Gastroesophageal sphincter (tissue), 4 donors: Measurements from ENCODE around the gene DHX57. TPM values are rescaled to one million over a fixed set of nuclear protein-coding genes. Genes with fewer than 3 reads are reported as not detected.

Source experiments
- ATAC-seq: fragments of 150-250 bp; one replicate; pipeline ENCODE4 v1.9.1; 2016; ENCODE audit warnings: mild to moderate bottlenecking, moderate library complexity
- H3K27ac ChIP-seq, 4 donors: fragments of 200-600 bp; sonication (generic) in 3 of 4; 1 replicate in 3 of 4; 2 replicates in 1 of 4; pipeline ENCODE4 v1.5.1; 2016 to 2019
- H3K27me3 ChIP-seq: fragments of 200-600 bp; sonication (generic); one replicate; pipeline ENCODE4 v1.5.1; 2019
- H3K36me3 ChIP-seq, 2 donors: fragments of 200-600 bp; sonication (generic); one replicate each; pipeline ENCODE4 v1.5.1; 2019; ENCODE audit warnings: control low read depth in 1 of 2
- H3K4me1 ChIP-seq, 3 donors: fragments of 200-600 bp; sonication (generic); 1 replicate in 2 of 3; 2 replicates in 1 of 3; pipeline ENCODE4 v1.5.1; 2016 to 2019; ENCODE audit warnings: control low read depth in 2 of 3
- H3K4me3 ChIP-seq, 2 donors: fragments of 200-600 bp; sonication (generic); one replicate each; pipeline ENCODE4 v1.5.1; 2019; ENCODE audit warnings: mild to moderate bottlenecking in 1 of 2, moderate library complexity in 1 of 2
- H3K9me3 ChIP-seq, 3 donors: fragments of 200-600 bp; sonication (generic); one replicate each; pipeline ENCODE4 v1.5.1; 2017 to 2019; ENCODE audit warnings: control low read depth in 2 of 3
- EP300 ChIP-seq: sonication (generic); formaldehyde crosslinking; IDR thresholded peaks from one replicate; pipeline ENCODE4 v1.6.1; 2017; ENCODE audit warnings: antibody characterized with exemption, mild to moderate bottlenecking
- POLR2A ChIP-seq, 2 donors: fragments of 450-650 bp; IDR thresholded peaks; one replicate each; pipeline ENCODE4 v1.6.1; 2017; ENCODE audit warnings: antibody characterized with exemption in 2 of 2, mild to moderate bottlenecking in 2 of 2, moderate library complexity in 1 of 2
- POLR2AphosphoS5 ChIP-seq: sonication (generic); formaldehyde crosslinking; IDR thresholded peaks from one replicate; pipeline ENCODE4 v1.6.1; 2017; ENCODE audit warnings: antibody characterized with exemption
- WGBS, 2 donors: methylation state at CpG; one replicate each; pipeline ENCODE4 v1.1.5; 2018; ENCODE audit warnings: low coverage in 1 of 2; 5-methylcytosine and 5-hydroxymethylcytosine counted together
- total RNA-seq, 4 donors: library from RNA; depleted of rRNA; stranded (reverse); fragments of >200 nt; gene quantifications; one replicate each; pipeline ENCODE4 v1.1.0, GENCODE V29; 2016
- TF ChIP-seq, protein P1 (sequence below), 4 experiments: fragments of 200-600 bp in 2 of 4; fragments of 450-650 bp in 2 of 4; sonication (generic) in 1 of 4; IDR thresholded peaks; one replicate each; pipeline ENCODE4 v1.5.1; 2017 to 2019; ENCODE audit warnings: antibody characterized with exemption in 4 of 4, mild to moderate bottlenecking in 2 of 4, moderate library complexity in 2 of 4

DHX57 gene
- total RNA-seq, 4 donors from 2014 or later = 10.9 to 24.1 (median 20.1) TPM

GRCh38 chr2:38900726-38901125, 25.0 kb upstream of the DHX57 start:
- 63% methylated on average over 1 of the region's 1 CpG; no CpG with 5 or more reads in 1 of the 2 donors for WGBS, 2 donors
- Histone ChIP-seq H3K4me1 (no peaks in the 10 kb centered on the region), H3K27me3 (no peaks in the 10 kb centered on the region), H3K27ac (no peak overlapping the region), H3K9me3 (no peaks in the 10 kb centered on the region), H3K36me3 (no peaks in the 10 kb centered on the region), H3K4me3 (no peak overlapping the region)
- no peak for ATAC-seq
- TF ChIP-seq, protein P1, sequence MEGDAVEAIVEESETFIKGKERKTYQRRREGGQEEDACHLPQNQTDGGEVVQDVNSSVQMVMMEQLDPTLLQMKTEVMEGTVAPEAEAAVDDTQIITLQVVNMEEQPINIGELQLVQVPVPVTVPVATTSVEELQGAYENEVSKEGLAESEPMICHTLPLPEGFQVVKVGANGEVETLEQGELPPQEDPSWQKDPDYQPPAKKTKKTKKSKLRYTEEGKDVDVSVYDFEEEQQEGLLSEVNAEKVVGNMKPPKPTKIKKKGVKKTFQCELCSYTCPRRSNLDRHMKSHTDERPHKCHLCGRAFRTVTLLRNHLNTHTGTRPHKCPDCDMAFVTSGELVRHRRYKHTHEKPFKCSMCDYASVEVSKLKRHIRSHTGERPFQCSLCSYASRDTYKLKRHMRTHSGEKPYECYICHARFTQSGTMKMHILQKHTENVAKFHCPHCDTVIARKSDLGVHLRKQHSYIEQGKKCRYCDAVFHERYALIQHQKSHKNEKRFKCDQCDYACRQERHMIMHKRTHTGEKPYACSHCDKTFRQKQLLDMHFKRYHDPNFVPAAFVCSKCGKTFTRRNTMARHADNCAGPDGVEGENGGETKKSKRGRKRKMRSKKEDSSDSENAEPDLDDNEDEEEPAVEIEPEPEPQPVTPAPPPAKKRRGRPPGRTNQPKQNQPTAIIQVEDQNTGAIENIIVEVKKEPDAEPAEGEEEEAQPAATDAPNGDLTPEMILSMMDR (IDR thresholded peaks at IDR 0.05) = no peak
- no peak for TF ChIP-seq EP300
- no peak for TF ChIP-seq POLR2A (IDR thresholded peaks at IDR 0.05)
- TF ChIP-seq POLR2AphosphoS5 = no peak

- Histone ChIP-seq H3K9me3 (no peaks in the 10 kb centered on the region), H3K27ac (no peak overlapping the region), H3K4me3 (no peak overlapping the region), H3K36me3 (no peaks in the 10 kb centered on the region), H3K27me3 (no peaks in the 10 kb centered on the region), H3K4me1 (no peaks in the 10 kb centered on the region)
- TF ChIP-seq, protein P1 (IDR thresholded peaks at IDR 0.05) = no peak
- 76 to 87% methylated on average over 4 to 5 of the region's 5 CpGs for WGBS, 2 donors
- ATAC-seq = no peak
These were observed 22.5 kb upstream of the DHX57 start for GRCh38 chr2:38898256-38898655.

GRCh38 chr2:38892819-38893218, 17.1 kb upstream of the DHX57 start:
- TF ChIP-seq POLR2AphosphoS5 (no peak), POLR2A (IDR thresholded peaks at IDR 0.05) (no peak)
- no peaks in the 10 kb centered on the region for H3K27me3 ChIP-seq
- H3K4me3 ChIP-seq = no peak overlapping the region
- H3K9me3 ChIP-seq = no peaks in the 10 kb centered on the region
- no peak for ATAC-seq
- H3K4me1 ChIP-seq = no peaks in the 10 kb centered on the region
- no peaks in the 10 kb centered on the region for H3K36me3 ChIP-seq
- no peak overlapping the region for H3K27ac ChIP-seq

DNA sequence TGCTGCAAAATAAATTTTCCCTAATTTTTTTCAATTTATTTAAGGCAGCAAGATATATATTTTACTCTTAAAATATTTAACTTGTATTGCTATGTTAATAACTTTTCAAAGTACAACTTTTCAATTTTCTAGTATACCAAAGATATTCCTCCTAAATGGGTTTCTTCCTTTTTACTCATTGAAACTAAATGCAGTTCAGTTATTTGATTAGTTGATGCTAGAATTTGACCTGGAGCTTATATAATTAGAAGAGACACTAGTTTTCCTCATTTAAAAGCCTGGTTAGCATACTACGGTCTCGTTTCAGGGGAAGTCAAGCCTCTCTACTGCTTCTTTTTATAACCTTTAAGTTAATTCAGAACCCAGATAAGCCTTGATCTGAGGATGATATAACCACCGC, 13.8 kb upstream of the DHX57 start, which contains the start of gene ARHGEF33:
TSS of gene ARHGEF33 (plus strand) at position 301 of the 400 bp plus-strand sequence. CDS start 29,573 bp downstream, outside the sequence.
- Histone ChIP-seq H3K4me3 (no peak within 1 kb of the TSS), H3K27ac (no peak within 1 kb of the TSS), H3K27me3 (no peaks in the 10 kb centered on the region), H3K36me3 (peaks cover 0 to 6% of the 10 kb centered on the region in 2 donors), H3K9me3 (no peaks in the 10 kb centered on the region), H3K4me1 (no peaks in the 10 kb centered on the region)
- ATAC-seq = no peak
- 73 to 82% methylated on average over 3 of the region's 3 CpGs for WGBS, 2 donors
- TF ChIP-seq, protein P1 (IDR thresholded peaks at IDR 0.05) = no peak
- TF ChIP-seq POLR2AphosphoS5 = no peak
- no peak for TF ChIP-seq EP300
- no peak for TF ChIP-seq POLR2A (IDR thresholded peaks at IDR 0.05)

DNA sequence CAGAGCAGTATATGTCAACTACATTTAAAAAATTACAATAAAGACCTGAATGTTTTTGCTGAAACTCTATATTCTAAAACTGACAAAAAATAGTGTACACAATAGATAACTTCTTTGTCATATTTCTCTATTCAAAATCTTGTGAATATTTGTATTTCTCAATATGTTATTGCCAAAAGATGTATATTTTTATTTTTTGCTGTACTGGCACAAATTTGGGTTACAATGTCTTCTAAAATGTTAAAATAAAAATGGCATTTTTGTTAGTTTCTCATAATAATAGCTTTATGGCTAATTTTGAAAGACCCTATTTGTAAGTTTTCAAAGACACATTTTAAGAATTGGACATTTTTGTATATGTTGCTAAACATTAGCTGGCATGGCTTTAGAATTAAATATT, 13.3 kb upstream of the DHX57 start:
- TF ChIP-seq POLR2A (IDR thresholded peaks at IDR 0.05) (no peak), EP300 (no peak), POLR2AphosphoS5 (no peak)
- TF ChIP-seq, protein P1 (IDR thresholded peaks at IDR 0.05) = no peak

More for the DNA sequence above, 13.3 kb upstream of the DHX57 start:
- no peaks in the 10 kb centered on the region for H3K27me3 ChIP-seq
- ATAC-seq = no peak
- H3K4me1 ChIP-seq = no peaks in the 10 kb centered on the region
- no peak overlapping the region for H3K27ac ChIP-seq
- H3K9me3 ChIP-seq = no peaks in the 10 kb centered on the region
- H3K36me3 ChIP-seq = peaks cover 0 to 10% of the 10 kb centered on the region in 2 donors
- no peak overlapping the region for H3K4me3 ChIP-seq
